MM.1S (cell line): ENCODE data around the gene PPP1R15B.

Experiments used
- EZH2 ChIP-seq: fragments of 300-600 bp; sonication (generic); optimal IDR thresholded peaks from 2 replicates; pipeline ENCODE3; 2017; ENCODE audit warnings: low read depth, mild to moderate bottlenecking, antibody characterized with exemption, low read length, mixed read lengths
- EZH2phosphoT487 ChIP-seq: fragments of 300-600 bp; sonication (generic); IDR thresholded peaks from 2 replicates; pipeline ENCODE4 v1.6.1; 2018; ENCODE audit warnings: antibody characterized with exemption, low read length
- TF ChIP-seq, protein P1 (sequence below): fragments of 300-600 bp; sonication (generic); IDR thresholded peaks from 2 replicates; pipeline ENCODE4 v1.5.1; 2016; ENCODE audit warnings: antibody characterized with exemption, low read length, mixed read lengths

DNA sequence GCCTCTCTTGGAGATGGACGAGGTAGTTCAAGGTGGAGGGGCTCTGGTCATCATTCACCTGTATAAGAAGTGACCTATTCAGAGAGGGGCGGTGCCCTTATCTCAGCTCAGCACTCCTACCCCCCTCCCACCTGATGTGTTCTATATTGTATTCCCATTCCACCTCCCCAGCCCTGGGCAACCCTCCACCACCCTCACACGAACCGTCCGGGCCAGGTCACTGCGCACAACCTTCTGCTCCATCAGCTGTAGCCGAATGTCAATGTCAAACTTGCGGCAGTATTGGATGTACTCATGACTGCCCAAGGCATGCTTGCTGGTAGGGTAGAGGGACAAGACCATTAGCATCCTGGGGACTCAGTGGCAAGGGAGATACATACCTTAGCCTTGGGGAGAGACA, 48.7 kb upstream of the PPP1R15B start:
- TF ChIP-seq, protein P1, sequence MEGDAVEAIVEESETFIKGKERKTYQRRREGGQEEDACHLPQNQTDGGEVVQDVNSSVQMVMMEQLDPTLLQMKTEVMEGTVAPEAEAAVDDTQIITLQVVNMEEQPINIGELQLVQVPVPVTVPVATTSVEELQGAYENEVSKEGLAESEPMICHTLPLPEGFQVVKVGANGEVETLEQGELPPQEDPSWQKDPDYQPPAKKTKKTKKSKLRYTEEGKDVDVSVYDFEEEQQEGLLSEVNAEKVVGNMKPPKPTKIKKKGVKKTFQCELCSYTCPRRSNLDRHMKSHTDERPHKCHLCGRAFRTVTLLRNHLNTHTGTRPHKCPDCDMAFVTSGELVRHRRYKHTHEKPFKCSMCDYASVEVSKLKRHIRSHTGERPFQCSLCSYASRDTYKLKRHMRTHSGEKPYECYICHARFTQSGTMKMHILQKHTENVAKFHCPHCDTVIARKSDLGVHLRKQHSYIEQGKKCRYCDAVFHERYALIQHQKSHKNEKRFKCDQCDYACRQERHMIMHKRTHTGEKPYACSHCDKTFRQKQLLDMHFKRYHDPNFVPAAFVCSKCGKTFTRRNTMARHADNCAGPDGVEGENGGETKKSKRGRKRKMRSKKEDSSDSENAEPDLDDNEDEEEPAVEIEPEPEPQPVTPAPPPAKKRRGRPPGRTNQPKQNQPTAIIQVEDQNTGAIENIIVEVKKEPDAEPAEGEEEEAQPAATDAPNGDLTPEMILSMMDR: no peak
- TF ChIP-seq EZH2 (no peak), EZH2phosphoT487 (no peak)
